ENCODE measurements around the gene CD247.

Gene CD247

DNA sequence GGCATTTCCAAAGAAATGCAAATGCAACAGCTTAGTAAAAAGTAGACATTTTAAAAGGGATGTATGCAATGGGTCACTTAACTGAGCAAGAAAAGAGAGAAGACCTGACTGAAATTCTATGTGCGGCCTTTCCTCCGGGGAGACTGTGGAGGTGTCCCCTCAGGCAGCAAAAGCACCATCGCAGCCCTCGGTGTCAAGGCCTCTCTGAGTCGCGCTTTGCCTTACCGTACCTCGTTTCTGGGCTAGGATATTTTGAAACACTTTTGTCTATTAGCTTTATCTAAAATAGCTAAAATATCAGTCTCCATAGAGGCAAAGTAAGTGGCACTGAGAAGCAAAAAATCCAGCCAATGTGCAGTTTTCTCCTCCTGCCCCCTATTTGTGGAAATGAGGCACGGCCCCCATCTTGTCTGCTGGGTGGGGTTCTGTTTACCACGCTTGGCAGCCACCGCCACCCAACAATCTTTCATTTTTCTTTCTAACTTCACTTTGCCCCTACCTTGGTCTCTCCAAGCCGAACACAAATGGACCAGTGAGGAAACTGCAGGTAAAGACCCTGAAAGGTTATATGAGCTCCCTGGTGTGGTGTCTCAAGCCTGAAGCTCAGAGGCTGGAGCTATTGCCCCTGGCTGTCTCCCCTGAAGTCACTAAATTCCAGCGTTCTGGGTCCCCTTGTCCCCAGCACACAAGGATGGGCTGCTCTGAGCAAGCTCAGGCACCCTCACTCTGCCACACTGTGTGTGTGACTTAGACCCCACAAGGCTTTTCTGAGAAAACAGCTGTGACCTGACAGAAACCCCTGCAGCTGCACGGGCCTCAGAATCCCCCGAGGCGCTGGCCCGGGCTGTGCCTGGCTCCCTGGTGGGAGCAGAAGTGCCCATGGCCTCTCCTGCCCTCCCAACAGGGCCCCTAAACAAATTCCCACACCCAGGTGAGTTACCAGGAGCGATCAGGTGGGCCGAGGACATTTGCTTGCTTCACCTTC lies 1.6 kb downstream of the CD247 start:
- ATAC-seq: no peak
- TF ChIP-seq ISL1 (CRISPR knock-in tag; IDR thresholded peaks at IDR 0.05) (no peak), GLIS3 (CRISPR knock-in tag; IDR thresholded peaks at IDR 0.05) (no peak), TOX (CRISPR knock-in tag; IDR thresholded peaks at IDR 0.05; ENCODE audit: borderline replicate concordance) (no peak), ZFP30 (CRISPR knock-in tag; IDR thresholded peaks at IDR 0.05) (no peak), RARB (CRISPR knock-in tag; IDR thresholded peaks at IDR 0.05) (no peak), ZC3H10 (CRISPR knock-in tag; IDR thresholded peaks at IDR 0.05) (no peak), ZNF8 (CRISPR knock-in tag; IDR thresholded peaks at IDR 0.05) (no peak), ZNF565 (CRISPR knock-in tag; conservative IDR thresholded peaks at IDR 0.05; ENCODE audit: low read depth) (no peak), OSR1 (CRISPR knock-in tag; IDR thresholded peaks at IDR 0.05) (no peak)
- TF ChIP-seq, protein P1, sequence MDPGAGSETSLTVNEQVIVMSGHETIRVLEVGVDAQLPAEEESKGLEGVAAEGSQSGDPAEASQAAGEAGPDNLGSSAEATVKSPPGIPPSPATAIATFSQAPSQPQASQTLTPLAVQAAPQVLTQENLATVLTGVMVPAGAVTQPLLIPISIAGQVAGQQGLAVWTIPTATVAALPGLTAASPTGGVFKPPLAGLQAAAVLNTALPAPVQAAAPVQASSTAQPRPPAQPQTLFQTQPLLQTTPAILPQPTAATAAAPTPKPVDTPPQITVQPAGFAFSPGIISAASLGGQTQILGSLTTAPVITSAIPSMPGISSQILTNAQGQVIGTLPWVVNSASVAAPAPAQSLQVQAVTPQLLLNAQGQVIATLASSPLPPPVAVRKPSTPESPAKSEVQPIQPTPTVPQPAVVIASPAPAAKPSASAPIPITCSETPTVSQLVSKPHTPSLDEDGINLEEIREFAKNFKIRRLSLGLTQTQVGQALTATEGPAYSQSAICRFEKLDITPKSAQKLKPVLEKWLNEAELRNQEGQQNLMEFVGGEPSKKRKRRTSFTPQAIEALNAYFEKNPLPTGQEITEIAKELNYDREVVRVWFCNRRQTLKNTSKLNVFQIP (CRISPR knock-in tag; IDR thresholded peaks at IDR 0.05; ENCODE audit: borderline replicate concordance, low read depth): no peak
- TF ChIP-seq, protein P2, sequence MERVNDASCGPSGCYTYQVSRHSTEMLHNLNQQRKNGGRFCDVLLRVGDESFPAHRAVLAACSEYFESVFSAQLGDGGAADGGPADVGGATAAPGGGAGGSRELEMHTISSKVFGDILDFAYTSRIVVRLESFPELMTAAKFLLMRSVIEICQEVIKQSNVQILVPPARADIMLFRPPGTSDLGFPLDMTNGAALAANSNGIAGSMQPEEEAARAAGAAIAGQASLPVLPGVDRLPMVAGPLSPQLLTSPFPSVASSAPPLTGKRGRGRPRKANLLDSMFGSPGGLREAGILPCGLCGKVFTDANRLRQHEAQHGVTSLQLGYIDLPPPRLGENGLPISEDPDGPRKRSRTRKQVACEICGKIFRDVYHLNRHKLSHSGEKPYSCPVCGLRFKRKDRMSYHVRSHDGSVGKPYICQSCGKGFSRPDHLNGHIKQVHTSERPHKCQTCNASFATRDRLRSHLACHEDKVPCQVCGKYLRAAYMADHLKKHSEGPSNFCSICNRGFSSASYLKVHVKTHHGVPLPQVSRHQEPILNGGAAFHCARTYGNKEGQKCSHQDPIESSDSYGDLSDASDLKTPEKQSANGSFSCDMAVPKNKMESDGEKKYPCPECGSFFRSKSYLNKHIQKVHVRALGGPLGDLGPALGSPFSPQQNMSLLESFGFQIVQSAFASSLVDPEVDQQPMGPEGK (CRISPR knock-in tag; IDR thresholded peaks at IDR 0.05; ENCODE audit: borderline replicate concordance): no peak

DNA sequence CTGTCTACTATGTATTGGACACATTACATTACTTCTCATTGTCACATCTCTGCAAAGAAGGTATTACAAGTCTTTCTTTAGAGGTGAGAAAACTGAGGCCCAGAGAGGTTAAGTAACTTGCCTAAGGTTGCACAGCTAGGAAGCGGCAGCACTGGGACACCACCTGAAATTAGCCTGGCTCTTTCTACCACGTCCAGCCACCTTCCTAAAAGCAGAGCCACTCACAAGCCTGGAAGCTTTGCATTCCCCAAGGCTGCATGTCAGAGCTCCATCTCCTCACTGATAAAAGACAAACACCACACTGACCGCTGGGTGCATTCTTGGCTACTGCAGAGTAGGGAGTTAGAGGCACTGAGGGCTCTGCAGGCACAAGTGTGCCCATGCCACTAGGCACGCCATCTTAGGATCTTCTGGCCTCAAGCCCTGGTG lies 2.4 kb downstream of the CD247 start:
- no peak for TF ChIP-seq ARNTL (CRISPR knock-in tag; IDR thresholded peaks at IDR 0.05; ENCODE audit: borderline replicate concordance, low read depth)
- no peak for TF ChIP-seq RARB (CRISPR knock-in tag; IDR thresholded peaks at IDR 0.05)
- TF ChIP-seq ZC3H10 (CRISPR knock-in tag; IDR thresholded peaks at IDR 0.05): no peak
- TF ChIP-seq PPARA (CRISPR knock-in tag; IDR thresholded peaks at IDR 0.05; ENCODE audit: borderline replicate concordance): no peak
- TF ChIP-seq ZNF8 (CRISPR knock-in tag; IDR thresholded peaks at IDR 0.05): no peak
- TF ChIP-seq, protein P3, sequence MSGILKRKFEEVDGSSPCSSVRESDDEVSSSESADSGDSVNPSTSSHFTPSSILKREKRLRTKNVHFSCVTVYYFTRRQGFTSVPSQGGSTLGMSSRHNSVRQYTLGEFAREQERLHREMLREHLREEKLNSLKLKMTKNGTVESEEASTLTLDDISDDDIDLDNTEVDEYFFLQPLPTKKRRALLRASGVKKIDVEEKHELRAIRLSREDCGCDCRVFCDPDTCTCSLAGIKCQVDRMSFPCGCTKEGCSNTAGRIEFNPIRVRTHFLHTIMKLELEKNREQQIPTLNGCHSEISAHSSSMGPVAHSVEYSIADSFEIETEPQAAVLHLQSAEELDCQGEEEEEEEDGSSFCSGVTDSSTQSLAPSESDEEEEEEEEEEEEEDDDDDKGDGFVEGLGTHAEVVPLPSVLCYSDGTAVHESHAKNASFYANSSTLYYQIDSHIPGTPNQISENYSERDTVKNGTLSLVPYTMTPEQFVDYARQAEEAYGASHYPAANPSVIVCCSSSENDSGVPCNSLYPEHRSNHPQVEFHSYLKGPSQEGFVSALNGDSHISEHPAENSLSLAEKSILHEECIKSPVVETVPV (CRISPR knock-in tag; IDR thresholded peaks at IDR 0.05): no peak
- no peak for TF ChIP-seq SNAI2 (CRISPR knock-in tag; IDR thresholded peaks at IDR 0.05)
- TF ChIP-seq, protein P4, sequence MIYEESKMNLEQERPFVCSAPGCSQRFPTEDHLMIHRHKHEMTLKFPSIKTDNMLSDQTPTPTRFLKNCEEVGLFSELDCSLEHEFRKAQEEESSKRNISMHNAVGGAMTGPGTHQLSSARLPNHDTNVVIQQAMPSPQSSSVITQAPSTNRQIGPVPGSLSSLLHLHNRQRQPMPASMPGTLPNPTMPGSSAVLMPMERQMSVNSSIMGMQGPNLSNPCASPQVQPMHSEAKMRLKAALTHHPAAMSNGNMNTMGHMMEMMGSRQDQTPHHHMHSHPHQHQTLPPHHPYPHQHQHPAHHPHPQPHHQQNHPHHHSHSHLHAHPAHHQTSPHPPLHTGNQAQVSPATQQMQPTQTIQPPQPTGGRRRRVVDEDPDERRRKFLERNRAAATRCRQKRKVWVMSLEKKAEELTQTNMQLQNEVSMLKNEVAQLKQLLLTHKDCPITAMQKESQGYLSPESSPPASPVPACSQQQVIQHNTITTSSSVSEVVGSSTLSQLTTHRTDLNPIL (CRISPR knock-in tag; IDR thresholded peaks at IDR 0.05; ENCODE audit: low read depth): no peak
- TF ChIP-seq ZNF70 (CRISPR knock-in tag; IDR thresholded peaks at IDR 0.05): no peak
- TF ChIP-seq ZNF565 (CRISPR knock-in tag; conservative IDR thresholded peaks at IDR 0.05; ENCODE audit: low read depth): no peak
- no peak for TF ChIP-seq ZFP30 (CRISPR knock-in tag; IDR thresholded peaks at IDR 0.05)
- TF ChIP-seq CSDC2 (CRISPR knock-in tag; IDR thresholded peaks at IDR 0.05): no peak
- no peak for TF ChIP-seq TCF4 (CRISPR knock-in tag; IDR thresholded peaks at IDR 0.05; ENCODE audit: borderline replicate concordance)
- TF ChIP-seq ZFP3 (CRISPR knock-in tag; IDR thresholded peaks at IDR 0.05): no peak
- no peak for TF ChIP-seq GLIS3 (CRISPR knock-in tag; IDR thresholded peaks at IDR 0.05)
- TF ChIP-seq BACH2 (CRISPR knock-in tag; IDR thresholded peaks at IDR 0.05; ENCODE audit: borderline replicate concordance): no peak
- TF ChIP-seq, protein P5, sequence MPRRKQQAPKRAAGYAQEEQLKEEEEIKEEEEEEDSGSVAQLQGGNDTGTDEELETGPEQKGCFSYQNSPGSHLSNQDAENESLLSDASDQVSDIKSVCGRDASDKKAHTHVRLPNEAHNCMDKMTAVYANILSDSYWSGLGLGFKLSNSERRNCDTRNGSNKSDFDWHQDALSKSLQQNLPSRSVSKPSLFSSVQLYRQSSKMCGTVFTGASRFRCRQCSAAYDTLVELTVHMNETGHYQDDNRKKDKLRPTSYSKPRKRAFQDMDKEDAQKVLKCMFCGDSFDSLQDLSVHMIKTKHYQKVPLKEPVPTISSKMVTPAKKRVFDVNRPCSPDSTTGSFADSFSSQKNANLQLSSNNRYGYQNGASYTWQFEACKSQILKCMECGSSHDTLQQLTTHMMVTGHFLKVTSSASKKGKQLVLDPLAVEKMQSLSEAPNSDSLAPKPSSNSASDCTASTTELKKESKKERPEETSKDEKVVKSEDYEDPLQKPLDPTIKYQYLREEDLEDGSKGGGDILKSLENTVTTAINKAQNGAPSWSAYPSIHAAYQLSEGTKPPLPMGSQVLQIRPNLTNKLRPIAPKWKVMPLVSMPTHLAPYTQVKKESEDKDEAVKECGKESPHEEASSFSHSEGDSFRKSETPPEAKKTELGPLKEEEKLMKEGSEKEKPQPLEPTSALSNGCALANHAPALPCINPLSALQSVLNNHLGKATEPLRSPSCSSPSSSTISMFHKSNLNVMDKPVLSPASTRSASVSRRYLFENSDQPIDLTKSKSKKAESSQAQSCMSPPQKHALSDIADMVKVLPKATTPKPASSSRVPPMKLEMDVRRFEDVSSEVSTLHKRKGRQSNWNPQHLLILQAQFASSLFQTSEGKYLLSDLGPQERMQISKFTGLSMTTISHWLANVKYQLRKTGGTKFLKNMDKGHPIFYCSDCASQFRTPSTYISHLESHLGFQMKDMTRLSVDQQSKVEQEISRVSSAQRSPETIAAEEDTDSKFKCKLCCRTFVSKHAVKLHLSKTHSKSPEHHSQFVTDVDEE (CRISPR knock-in tag; IDR thresholded peaks at IDR 0.05): no peak
- no peak for ATAC-seq
